Measurements from ENCODE around the gene CABLES1. TPM values are rescaled to one million over a fixed set of nuclear protein-coding genes. Genes with fewer than 3 reads are reported as not detected.
A peak's percentile ranks its signal among the peaks of the same experiment; 100 is the strongest.

CABLES1 gene
- polyA plus RNA-seq, 1 of the 3 experiments (the other 2 are of a cell fraction), result 2.2 TPM

GRCh38 chr18:23226930-23227725 is 91.8 kb downstream of the CABLES1 start:
- TF ChIP-seq JUND (IDR thresholded peaks at IDR 0.05) (peak; percentile 72), FOSL2 (IDR thresholded peaks at IDR 0.05; ENCODE audit: borderline replicate concordance, low read depth) (peak; percentile 75), EZH2phosphoT487 (IDR thresholded peaks at IDR 0.05; ENCODE audit: borderline replicate concordance, low read depth) (no peak), NFIC (IDR thresholded peaks at IDR 0.05; ENCODE audit: borderline replicate concordance) (peak; percentile 38), TCF12 (IDR thresholded peaks at IDR 0.05) (peak; percentile 43), RXRA (IDR thresholded peaks at IDR 0.05; ENCODE audit: borderline replicate concordance, low read depth) (no peak), USF2 (IDR thresholded peaks at IDR 0.05; ENCODE audit: borderline replicate concordance, low read depth, low read length) (no peak), EP300 (IDR thresholded peaks at IDR 0.05; ENCODE audit: borderline replicate concordance in 1 of 2, low read depth in 1 of 2, low read length in 1 of 2) (0 out of 4 replicates have a peak, but pooled peaks of 1 of the 2 experiments have one; percentile 26)
- WGBS (ENCODE audit: low lambda C conversion rate), result 79% methylated on average over 10 of the region's 11 CpGs
- POLR2A ChIA-PET, result interaction anchor here (0.7 kb wide), 1 partner anchor 47 kb away, joined by 3 read pairs; no protein-coding TSS in a partner anchor
- no peaks in the 10 kb centered on the region for H3K27me3 ChIP-seq (ENCODE audit: insufficient read depth)
- H3K4me3 ChIP-seq (ENCODE audit: low read depth in 2 of 2, low read length in 1 of 2), result no peak overlapping the region
- H3K4me2 ChIP-seq, result 0 out of 2 replicates have a peak overlapping the region, but pooled peaks have one; percentile 58
- peaks cover 33 to 50% of the 10 kb centered on the region in 2 experiments for H3K4me1 ChIP-seq (ENCODE audit: control insufficient read depth in 1 of 2, insufficient read depth in 2 of 2, low read depth in 1 of 2, low read length in 1 of 2)
- no peak overlapping the region for H2AFZ ChIP-seq (ENCODE audit: low read depth)
- no peak for DNase-seq
- no peak overlapping the region for H3K9ac ChIP-seq
- no peaks in the 10 kb centered on the region for H3K9me3 ChIP-seq
- H3F3A ChIP-seq (replicated peaks; ENCODE audit: insufficient read depth), result peaks cover 19% of the 10 kb centered on the region
- CTCF ChIA-PET, result interaction anchor here (1.2 to 1.6 kb wide), 4 partner anchors 10 to 185 kb away, joined by 3 to 6 read pairs (median 4); no protein-coding TSS in a partner anchor
- peak overlapping the region in 1 of 2 experiments; percentile 75; a peak in 3 of 4 replicates for H3K27ac ChIP-seq (ENCODE audit: low read depth in 2 of 2, low read length in 1 of 2)
- H3K9me2 ChIP-seq, result no peaks in the 10 kb centered on the region
- peaks cover 0 to 8% of the 10 kb centered on the region in 2 experiments for H3K36me3 ChIP-seq (replicated peaks in 1 of 2; ENCODE audit: control insufficient read depth in 1 of 2, insufficient read depth in 2 of 2, low read length in 1 of 2)
- H3K79me2 ChIP-seq (ENCODE audit: insufficient read depth), result no peaks in the 10 kb centered on the region
- no peaks in the 10 kb centered on the region for H4K20me1 ChIP-seq (ENCODE audit: insufficient read depth)

GRCh38 chr18:23227726-23228070 is 92.4 kb downstream of the CABLES1 start:
- Histone ChIP-seq H3K9me3 (no peaks in the 10 kb centered on the region), H3K4me3 (ENCODE audit: low read depth in 2 of 2, low read length in 1 of 2) (no peak overlapping the region), H2AFZ (ENCODE audit: low read depth) (no peak overlapping the region), H4K20me1 (ENCODE audit: insufficient read depth) (no peaks in the 10 kb centered on the region), H3K4me1 (ENCODE audit: control insufficient read depth in 1 of 2, insufficient read depth in 2 of 2, low read depth in 1 of 2, low read length in 1 of 2) (peaks cover 37 to 50% of the 10 kb centered on the region in 2 experiments), H3K27me3 (ENCODE audit: insufficient read depth) (no peaks in the 10 kb centered on the region), H3F3A (replicated peaks; ENCODE audit: insufficient read depth) (peaks cover 19% of the 10 kb centered on the region), H3K4me2 (peak overlapping the region; percentile 11; the same call in 1 of the 2 replicates), H3K79me2 (ENCODE audit: insufficient read depth) (no peaks in the 10 kb centered on the region), H3K9me2 (no peaks in the 10 kb centered on the region), H3K36me3 (replicated peaks in 1 of 2; ENCODE audit: control insufficient read depth in 1 of 2, insufficient read depth in 2 of 2, low read length in 1 of 2) (peaks cover 0 to 8% of the 10 kb centered on the region in 2 experiments), H3K27ac (ENCODE audit: low read depth in 2 of 2, low read length in 1 of 2) (peak overlapping the region; percentile 11 to 75; a peak in 3 of 4 replicates), H3K9ac (no peak overlapping the region)
- ChIA-PET POLR2A (interaction anchor here (0.7 kb wide), 1 partner anchor 48 kb away, joined by 3 read pairs; no protein-coding TSS in a partner anchor), CTCF (interaction anchor here (1.2 to 1.6 kb wide), 5 partner anchors 9 to 184 kb away, joined by 3 to 6 read pairs (median 4); no protein-coding TSS in a partner anchor)
- TF ChIP-seq GATA2 (CRISPR knock-in tag; IDR thresholded peaks at IDR 0.05) (no peak), CHD2 (IDR thresholded peaks at IDR 0.05; ENCODE audit: low read length, partially characterized antibody) (no peak), RAD21 (IDR thresholded peaks at IDR 0.05; ENCODE audit: low read length) (no peak), REST (IDR thresholded peaks at IDR 0.05; ENCODE audit: low read depth, low read length) (no peak), MXI1 (IDR thresholded peaks at IDR 0.05; ENCODE audit: low read depth, low read length) (no peak), FOXM1 (IDR thresholded peaks at IDR 0.05; ENCODE audit: low read depth) (no peak), SMC3 (IDR thresholded peaks at IDR 0.05; ENCODE audit: low read depth, low read length) (no peak), NFIC (IDR thresholded peaks at IDR 0.05; ENCODE audit: borderline replicate concordance) (no peak), PBX3 (IDR thresholded peaks at IDR 0.05) (no peak), MAX (IDR thresholded peaks at IDR 0.05; ENCODE audit: low read depth) (no peak), USF2 (IDR thresholded peaks at IDR 0.05; ENCODE audit: borderline replicate concordance, low read depth, low read length) (no peak), NRF1 (IDR thresholded peaks at IDR 0.05; ENCODE audit: low read depth, low read length) (no peak), ELF1 (IDR thresholded peaks at IDR 0.05) (no peak)
- DNase-seq, result no peak
- 100% methylated on average over 2 of the region's 2 CpGs for WGBS (ENCODE audit: low lambda C conversion rate)
